ENCODE results near the gene CEP170B. TPM values are rescaled to one million over a fixed set of nuclear protein-coding genes. Genes with fewer than 3 reads are reported as not detected.

CEP170B gene
- total RNA-seq, 1 experiment from 2014 or later: 13.6 TPM

DNA sequence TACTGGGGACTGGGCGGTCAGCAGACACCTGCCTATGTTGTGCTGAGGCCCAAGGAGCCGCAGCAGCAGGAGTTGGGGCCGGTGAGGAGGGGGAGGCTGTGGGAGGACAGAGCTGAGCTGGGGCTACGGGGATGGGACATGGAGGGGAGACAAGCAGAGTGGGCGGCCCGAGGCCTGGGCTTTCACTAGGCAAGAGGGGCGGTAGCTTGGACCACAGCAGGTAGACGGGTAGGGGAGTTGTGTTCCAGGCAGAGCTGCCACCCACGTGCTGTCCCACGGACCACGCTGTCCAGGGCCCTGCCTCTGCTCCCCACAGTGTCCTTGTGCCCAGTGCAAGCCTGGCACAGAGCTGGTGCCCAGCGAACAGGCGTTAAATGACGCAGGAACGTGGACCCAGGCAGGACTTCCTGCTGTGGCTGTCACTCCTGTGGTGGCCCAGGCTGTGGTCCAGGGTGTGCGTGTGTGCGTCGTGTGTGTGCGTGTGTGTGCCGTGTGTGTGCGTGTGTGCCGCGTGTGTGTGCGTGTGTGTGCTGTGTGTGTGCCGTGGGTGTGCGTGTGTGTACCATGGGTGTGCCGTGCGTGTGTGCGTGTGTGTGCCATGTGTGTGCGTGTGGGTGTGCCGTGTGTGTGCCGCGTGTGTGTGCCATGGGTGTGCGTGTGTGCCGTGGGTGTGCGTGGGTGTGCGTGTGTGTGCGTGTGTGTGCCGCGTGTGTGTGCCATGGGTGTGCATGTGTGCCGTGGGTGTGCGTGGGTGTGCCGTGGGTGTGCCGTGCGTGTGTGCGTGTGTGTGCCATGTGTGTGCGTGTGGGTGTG is 6.8 kb downstream of the CEP170B start:
- peaks cover 3% of the 10 kb centered on the region; the same call in 1 of the 2 replicates for H3K36me3 ChIP-seq

DNA sequence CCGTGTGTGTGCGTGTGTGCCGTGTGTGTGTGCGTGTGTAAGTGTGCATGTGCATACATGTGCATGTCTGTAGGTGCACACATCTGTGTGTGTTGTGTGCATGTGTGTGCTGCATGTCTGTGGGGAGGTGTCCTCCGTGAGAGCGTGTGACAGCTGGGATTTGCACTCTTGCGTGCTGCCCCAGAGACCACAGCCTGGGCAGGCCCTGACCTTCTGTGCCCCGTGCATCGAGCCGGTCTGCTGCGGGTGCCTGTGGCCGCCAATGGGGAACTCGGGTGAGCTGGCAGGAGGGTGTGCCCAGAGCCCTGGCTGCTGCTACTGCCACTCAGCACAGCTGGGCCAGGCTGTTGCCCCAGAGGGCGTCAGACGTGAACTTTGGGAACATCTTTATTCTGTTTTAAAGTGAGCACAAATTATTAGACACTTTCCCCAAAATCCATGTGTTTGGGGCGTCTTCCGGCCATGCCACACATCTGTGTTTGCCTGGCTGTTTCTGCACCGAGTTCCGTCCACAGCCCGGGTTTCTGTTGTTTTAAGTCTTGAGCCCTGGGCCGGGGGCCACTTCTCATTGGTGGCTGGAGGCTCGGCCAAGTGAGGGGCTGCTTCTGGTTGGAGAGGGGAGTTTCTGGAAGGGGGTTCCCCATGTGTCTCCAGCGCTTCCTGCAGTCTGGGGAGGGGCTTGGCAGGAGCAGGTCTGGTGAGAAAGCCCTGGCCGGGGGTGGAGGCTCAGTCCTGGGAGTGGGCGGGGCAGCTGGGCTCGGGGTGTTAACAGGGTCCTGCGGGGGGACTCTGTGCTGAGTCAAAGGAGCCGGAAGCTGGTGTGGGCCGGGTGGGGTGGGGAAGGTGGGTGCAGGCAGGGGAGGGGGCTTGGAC is 7.6 kb downstream of the CEP170B start:
- Histone ChIP-seq H3K9me3 (no peaks in the 10 kb centered on the region), H3K36me3 (peaks cover 3% of the 10 kb centered on the region; the same call in 1 of the 2 replicates), H3K4me3 (no peak overlapping the region), H3K27me3 (no peaks in the 10 kb centered on the region)
- peak; percentile 86 for DNase-seq

More for the DNA sequence above, 6.8 kb downstream of the CEP170B start:
- H3K4me3 ChIP-seq: no peak overlapping the region
- DNase-seq: no peak
- no peaks in the 10 kb centered on the region for H3K27me3 ChIP-seq
- H3K9me3 ChIP-seq: no peaks in the 10 kb centered on the region

DNA sequence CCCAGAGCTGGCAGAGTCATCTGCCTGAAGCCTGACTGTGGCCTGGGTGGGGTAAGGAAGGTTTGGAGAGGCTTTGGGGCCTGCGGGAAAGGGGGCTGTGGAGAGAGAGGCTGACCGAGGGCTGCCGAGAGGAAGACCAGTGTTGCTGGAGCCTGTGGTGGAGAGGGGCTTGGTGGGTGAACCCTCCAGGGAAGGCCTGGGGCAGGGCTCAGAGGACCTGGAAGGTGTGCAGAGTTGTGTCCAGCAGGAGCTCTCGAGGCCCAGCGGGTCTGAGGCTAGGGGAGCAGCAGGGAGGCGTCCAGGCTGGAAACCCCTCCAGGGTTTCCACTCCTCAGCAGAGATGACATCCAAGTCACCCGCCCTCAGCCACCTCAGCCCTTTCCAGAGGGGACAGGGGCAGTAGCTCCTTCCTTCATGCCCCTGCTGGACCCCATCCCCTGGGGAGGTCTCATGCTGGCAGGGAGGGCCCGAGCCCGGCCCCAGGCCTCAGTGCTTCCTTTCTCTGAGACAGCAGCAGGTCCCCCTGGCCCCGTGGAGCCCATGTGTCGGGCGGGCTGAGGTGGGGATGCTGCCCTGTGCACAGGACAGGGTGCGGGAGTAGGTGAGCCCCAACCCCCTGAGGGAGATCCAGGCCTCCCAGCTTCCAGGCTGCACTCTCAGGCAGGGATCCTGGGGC is 8.4 kb downstream of the CEP170B start:
- no peak for DNase-seq

DNA sequence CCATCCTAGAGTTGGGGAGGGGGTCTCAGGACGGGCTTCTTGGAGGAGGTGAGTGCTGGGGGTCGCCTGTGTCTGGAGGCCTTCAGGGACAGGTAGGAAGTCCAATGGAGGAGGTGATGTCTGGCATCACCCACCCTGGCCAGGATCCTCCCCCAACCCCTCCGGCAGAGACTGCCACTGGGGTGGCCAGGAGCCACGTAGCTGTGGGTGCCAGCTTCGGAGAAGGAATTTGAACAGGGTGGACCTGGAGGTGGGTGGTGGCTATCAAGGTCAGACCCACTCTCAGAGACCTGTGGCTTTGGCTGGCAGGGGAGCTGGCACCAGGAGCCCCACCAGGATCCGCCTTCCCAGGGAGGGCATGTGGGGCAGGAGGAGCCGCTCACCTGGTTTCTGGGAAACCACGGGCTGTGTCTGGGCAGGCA is 9.1 kb downstream of the CEP170B start:
- H3K36me3 ChIP-seq: 0 out of 2 replicates have a peak, but pooled peaks cover 3% of the 10 kb centered on the region
- DNase-seq: no peak
- no peaks in the 10 kb centered on the region for H3K27me3 ChIP-seq

More for the DNA sequence above, 8.4 kb downstream of the CEP170B start:
- no peaks in the 10 kb centered on the region for H3K27me3 ChIP-seq
- no peaks in the 10 kb centered on the region for H3K9me3 ChIP-seq
- 0 out of 2 replicates have a peak, but pooled peaks cover 3% of the 10 kb centered on the region for H3K36me3 ChIP-seq
- no peak overlapping the region for H3K4me3 ChIP-seq

DNA sequence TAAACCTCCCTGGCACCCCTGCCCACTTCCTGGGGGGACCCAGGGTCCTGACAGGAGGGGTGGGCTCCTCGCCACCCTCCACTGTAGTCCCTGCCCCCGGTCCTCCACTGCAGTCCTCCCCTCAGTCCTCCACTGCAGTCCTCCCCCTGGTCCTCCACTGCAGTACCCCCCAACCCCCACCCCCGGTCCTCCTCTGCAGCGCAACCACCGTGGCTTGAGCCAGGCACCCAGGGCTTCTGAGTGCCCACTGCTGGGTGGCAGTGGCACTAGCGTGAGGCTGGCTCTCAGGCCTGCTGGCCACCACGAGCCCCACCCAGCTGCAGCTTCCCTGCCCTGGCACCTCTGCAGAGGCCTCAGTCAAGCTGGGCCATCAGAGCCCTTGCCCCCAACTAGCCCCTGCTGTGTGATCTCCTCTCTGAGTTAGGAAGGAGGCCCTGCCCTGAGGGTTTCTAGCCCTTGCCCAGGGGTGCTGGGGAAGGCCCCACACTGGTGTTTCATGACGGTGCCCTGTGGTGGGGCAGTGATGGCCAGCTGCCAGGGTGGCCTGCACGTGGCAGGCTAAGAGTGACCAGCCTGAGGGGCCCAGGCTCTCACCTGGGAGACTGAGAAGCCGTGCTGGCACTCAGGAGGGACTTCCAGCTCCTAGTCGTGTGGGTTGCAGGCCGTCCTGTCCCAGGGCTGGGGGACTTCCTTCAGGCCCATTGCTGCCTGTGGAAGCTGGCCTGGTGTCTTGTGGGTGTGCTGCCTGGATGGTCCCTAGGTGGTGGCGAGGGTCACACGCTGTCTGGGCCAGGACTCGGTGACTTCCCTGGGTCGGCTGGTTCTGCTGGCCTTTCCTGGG is 9.7 kb downstream of the CEP170B start:
- Histone ChIP-seq H3K4me3 (no peak overlapping the region), H3K9me3 (no peaks in the 10 kb centered on the region), H3K27me3 (no peaks in the 10 kb centered on the region), H3K36me3 (0 out of 2 replicates have a peak, but pooled peaks cover 3% of the 10 kb centered on the region)
- DNase-seq: no peak

More for the DNA sequence above, 9.1 kb downstream of the CEP170B start:
- Histone ChIP-seq H3K9me3 (no peaks in the 10 kb centered on the region), H3K4me3 (no peak overlapping the region)

DNA sequence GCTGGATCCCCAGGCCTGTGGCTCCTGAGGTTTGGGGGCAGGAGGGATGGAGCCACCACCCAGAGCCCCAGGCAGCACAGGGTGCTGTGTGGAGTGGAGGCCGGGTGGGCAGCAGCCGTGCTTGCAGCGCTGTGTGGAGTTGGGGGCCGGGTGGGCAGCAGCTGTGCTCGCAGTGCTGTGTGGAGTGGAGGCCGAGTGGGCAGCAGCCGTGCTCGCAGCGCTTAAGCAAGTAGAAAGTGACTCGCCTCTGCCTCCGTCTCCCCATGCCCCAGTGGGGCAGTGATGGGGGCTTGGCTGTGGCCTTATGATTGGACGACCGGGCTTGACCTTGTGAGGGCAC is 10.3 kb downstream of the CEP170B start:
- no peaks in the 10 kb centered on the region for H3K9me3 ChIP-seq

DNA sequence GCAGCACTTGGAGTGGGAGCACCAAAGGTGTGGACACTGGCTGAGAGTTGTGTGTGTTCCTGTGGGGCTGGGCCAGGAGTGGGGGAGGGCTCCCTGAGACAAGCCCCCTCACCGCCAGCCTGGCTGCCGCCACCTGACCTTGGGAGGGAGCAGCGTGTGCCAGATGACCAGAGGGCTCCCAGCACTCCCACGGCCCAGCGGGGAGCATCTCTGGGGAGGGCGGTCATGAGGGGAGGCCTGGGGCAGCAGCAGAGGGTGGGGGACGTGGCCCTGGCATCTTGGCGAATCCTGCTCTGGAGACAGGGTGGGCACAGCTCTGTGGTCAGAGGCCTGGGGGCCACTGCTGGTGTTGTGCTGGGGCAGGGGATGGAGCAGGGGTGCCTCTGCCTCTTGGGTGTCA is 10.7 kb downstream of the CEP170B start:
- no peaks in the 10 kb centered on the region for H3K27me3 ChIP-seq
- 0 out of 2 replicates have a peak, but pooled peaks cover 3% of the 10 kb centered on the region for H3K36me3 ChIP-seq
- no peak overlapping the region for H3K4me3 ChIP-seq
- DNase-seq: no peak
- H3K9me3 ChIP-seq: no peaks in the 10 kb centered on the region

More for the DNA sequence above, 10.3 kb downstream of the CEP170B start:
- Histone ChIP-seq H3K4me3 (no peak overlapping the region), H3K36me3 (0 out of 2 replicates have a peak, but pooled peaks cover 3% of the 10 kb centered on the region), H3K27me3 (no peaks in the 10 kb centered on the region)
- DNase-seq: no peak

DNA sequence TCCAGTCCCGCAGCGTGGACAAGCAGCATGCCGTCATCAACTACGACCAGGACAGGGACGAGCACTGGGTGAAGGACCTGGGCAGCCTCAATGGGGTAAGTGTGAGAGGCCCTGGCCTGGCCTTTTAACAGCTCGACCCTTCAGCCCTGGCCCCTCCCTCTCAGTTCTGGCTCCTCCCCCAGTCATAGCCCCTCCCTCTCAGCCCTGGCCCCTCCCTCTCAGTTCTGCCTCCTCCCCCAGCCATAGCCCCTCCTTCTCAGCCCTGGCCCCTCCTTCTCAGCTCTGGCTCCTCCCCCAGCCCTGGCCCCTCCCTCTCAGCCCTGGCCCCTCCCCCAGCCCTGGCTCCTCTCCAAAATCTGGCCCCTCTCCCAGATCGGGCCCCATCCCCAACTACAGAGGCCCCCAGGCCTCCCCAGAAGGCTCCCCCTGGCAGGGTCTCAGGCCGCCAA is 11.2 kb downstream of the CEP170B start:
- H3K27me3 ChIP-seq: no peaks in the 10 kb centered on the region
- no peak for DNase-seq
- H3K9me3 ChIP-seq: no peaks in the 10 kb centered on the region
- 0 out of 2 replicates have a peak, but pooled peaks cover 3% of the 10 kb centered on the region for H3K36me3 ChIP-seq
- H3K4me3 ChIP-seq: no peak overlapping the region

DNA sequence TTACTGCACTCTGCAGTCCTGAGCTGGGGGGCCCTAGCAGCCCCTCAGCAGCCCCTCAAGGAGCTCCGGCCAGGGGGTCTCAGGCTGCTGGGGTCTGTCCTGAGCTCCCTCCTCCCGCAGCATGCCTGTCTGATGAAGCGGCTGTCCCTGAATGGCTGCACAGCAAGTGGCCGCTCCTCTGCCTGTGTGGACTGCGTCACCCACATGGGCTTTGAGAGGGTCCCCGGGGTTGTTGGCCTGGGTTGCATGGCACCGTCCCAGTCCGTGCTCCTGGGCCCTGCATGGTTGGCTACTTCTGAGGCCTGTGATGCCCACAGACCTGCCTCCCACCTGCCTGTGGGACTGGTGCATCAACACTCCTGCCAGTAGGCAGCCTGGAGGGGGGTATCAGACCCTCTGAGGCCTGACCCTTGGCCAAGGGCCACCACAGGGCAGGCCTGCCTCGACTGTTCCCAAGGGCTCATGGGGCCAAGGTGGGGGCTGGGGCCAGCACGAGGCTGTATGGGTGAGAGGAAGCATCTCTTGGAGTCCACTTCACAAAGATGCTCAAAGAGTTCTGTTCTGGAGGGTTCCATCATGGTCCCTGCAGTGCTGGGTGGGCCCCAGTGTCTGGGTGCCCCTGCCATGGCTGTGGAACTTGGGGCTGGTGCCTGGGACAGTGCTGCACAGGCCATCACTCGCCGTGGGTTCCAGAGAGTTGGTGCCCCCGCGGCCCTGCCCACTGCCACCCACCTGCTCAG is 12.2 kb downstream of the CEP170B start:
- Histone ChIP-seq H3K9me3 (no peaks in the 10 kb centered on the region), H3K27me3 (no peaks in the 10 kb centered on the region), H3K36me3 (0 out of 2 replicates have a peak, but pooled peaks cover 3% of the 10 kb centered on the region), H3K4me3 (no peak overlapping the region)
- no peak for DNase-seq

DNA sequence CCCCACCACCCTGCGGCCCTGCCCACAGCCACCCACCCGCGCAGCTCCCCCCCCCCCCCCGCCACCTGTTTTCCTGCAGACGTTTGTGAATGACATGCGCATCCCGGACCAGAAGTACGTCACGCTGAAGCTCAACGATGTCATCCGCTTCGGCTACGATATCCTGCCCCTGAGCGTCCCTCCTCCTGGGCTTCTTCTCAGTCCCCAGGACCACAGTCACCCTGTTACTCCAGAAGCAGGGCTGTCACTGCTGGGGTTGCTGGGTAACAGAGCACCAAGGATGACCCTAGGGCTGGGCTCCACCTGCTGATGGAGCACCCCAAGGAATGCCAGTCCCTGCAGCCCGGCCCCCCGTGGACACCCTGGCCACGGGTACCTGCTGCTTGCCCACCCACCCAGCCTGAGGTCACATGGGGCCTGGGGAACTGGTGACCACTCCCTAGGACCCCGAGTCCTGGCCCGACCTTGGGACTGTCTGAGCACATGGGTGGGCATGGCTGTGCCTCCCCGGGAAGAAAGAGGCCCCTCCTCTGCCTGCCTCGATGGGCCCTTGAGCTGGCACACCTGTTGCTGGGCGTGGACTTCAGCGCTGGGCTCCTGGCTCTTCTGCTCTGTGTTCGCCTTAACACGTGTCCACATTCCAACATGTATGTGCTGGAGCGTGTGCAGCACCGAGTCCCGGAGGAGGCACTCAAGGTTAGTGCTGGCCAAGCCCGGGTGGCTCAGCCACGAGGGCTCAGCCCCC is 12.9 kb downstream of the CEP170B start:
- H3K27me3 ChIP-seq: no peaks in the 10 kb centered on the region

DNA sequence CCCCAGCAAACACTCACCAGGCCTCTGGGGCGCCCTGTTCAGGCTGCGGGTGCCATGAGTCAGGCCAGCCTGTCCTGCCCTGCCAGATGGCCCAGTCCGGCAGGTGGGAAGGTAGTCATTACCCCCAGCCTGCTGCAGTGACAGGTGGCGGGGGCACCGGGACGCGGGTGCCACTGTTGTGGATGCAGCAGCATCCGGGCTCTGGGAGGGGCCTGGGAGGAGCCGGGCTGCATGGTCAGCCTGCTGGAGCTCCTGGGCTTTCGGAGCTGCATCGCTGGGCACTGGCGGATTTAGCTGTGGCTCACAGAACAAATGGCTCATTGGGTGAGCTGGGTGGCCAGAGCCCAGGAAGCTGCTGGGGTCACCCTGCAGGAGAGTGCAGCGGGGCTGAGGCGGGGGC is 13.5 kb downstream of the CEP170B start:
- Histone ChIP-seq H3K36me3 (peaks cover 3% of the 10 kb centered on the region; the same call in 1 of the 2 replicates), H3K9me3 (no peaks in the 10 kb centered on the region), H3K27me3 (no peaks in the 10 kb centered on the region), H3K4me3 (no peak overlapping the region)
- no peak for DNase-seq

More for the DNA sequence above, 12.9 kb downstream of the CEP170B start:
- no peak for DNase-seq
- Histone ChIP-seq H3K36me3 (peaks cover 3% of the 10 kb centered on the region; the same call in 1 of the 2 replicates), H3K4me3 (no peak overlapping the region), H3K9me3 (no peaks in the 10 kb centered on the region)

DNA sequence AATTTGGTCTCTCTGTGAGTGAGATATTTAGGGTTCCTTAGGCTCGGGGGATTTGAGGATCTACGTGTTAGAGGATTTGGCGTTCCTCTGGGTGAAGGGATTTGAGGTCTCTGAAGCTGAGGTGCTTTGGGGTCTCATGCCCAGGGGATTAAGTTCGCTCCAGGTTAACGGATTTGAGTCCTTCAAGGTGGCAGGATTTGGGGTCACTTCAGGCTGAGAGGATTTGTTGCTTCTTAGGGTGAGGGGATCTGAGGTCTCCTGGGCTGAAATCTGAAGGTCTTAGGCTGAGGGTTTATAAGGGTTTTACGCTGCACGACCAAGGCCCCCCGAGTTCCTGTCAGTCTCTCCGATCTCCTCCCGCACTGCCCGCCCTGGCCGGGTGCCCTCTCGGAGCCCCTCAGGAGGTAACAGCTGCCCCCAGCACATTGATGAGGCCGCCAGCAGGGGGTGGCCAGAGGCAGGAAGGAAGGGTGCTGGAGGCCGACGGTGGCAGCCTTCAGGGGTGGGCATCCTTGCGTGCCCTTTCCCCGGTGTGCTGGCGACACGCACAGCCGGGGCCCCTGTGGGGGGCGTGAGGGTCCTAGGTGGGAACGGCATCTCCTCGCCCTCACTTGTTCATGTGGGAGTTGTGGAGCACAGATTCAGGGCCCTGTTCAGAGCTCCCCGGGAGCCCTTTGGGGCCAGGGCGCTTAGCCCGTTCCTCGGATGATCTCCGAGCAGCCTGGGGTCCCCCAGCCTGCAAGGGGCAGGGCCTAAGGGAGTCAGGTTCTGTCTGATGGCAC is 14.3 kb downstream of the CEP170B start:
- peaks cover 3% of the 10 kb centered on the region; the same call in 1 of the 2 replicates for H3K36me3 ChIP-seq
- no peaks in the 10 kb centered on the region for H3K27me3 ChIP-seq
- no peak overlapping the region for H3K4me3 ChIP-seq
- no peak for DNase-seq
- no peaks in the 10 kb centered on the region for H3K9me3 ChIP-seq

DNA sequence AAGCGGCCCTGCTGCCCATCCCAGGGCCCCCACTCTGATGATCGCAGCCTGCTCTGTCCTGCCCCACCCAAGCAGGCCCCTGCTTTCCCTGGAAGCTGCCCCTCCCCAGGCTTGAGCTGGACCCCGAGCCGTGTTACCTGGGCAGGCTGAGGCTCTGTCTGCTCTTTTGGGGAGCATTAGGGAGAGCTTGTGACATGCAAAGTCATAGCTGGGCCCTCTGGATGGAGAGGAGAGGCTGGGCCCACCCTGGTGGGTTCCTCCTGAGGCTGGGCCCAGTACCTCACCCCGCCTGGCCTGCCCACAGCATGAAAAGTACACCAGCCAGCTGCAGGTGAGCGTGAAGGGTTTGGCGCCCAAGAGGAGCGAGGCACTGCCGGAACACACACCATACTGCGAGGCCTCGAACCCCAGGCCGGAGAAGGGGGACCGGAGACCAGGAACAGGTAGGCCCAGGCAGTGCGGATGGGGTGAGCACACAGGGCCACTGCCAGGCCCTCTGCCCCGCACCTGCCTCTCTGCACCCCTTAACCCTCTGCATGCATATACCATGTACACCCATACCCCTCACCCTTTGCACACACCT is 15.0 kb downstream of the CEP170B start:
- DNase-seq: no peak
- Histone ChIP-seq H3K27me3 (no peaks in the 10 kb centered on the region), H3K9me3 (no peaks in the 10 kb centered on the region), H3K4me3 (no peak overlapping the region), H3K36me3 (peaks cover 3% of the 10 kb centered on the region; the same call in 1 of the 2 replicates)

All from MG63 (cell line).